GM10847 (cell line): ENCODE results near the gene NPHP4.

Experiments used
- POLR2A ChIP-seq: IDR thresholded peaks from 2 replicates; pipeline ENCODE4 v1.6.1; 2011; ENCODE audit not compliant: insufficient read length; ENCODE audit errors: extremely low read depth

The NPHP4 gene

GRCh38 chr1:5976726-5977493 is 15.3 kb downstream of the NPHP4 start:
- TF ChIP-seq POLR2A = no peak

GRCh38 chr1:5976231-5976630 is 16.0 kb downstream of the NPHP4 start:
- no peak for TF ChIP-seq POLR2A

- TF ChIP-seq POLR2A = no peak
Measured at GRCh38 chr1:5975133-5975880, 16.9 kb downstream of the NPHP4 start.

GRCh38 chr1:5974631-5975030 is 17.6 kb downstream of the NPHP4 start:
- TF ChIP-seq POLR2A = no peak

- no peak for TF ChIP-seq POLR2A
Measured at GRCh38 chr1:5973771-5974170, 18.5 kb downstream of the NPHP4 start.

GRCh38 chr1:5972198-5972520 is 20.1 kb downstream of the NPHP4 start:
- no peak for TF ChIP-seq POLR2A

GRCh38 chr1:5971471-5972197 is 20.6 kb downstream of the NPHP4 start:
- no peak for TF ChIP-seq POLR2A

GRCh38 chr1:5970610-5971273 is 21.5 kb downstream of the NPHP4 start:
- no peak for TF ChIP-seq POLR2A

- TF ChIP-seq POLR2A = no peak
Measured at GRCh38 chr1:5969168-5969567, 23.1 kb downstream of the NPHP4 start.

GRCh38 chr1:5968161-5968736 is 24.0 kb downstream of the NPHP4 start:
- no peak for TF ChIP-seq POLR2A

GRCh38 chr1:5967351-5968160 is 24.7 kb downstream of the NPHP4 start:
- no peak for TF ChIP-seq POLR2A

GRCh38 chr1:5966543-5967205 is 25.6 kb downstream of the NPHP4 start:
- TF ChIP-seq POLR2A = no peak

- no peak for TF ChIP-seq POLR2A
Measured at GRCh38 chr1:5965586-5966131, 26.6 kb downstream of the NPHP4 start.
